OCI-LY3 (cell line): ENCODE measurements around the gene GOSR1.
"Not testable (repeated sequence)": the region's sequence is repeated elsewhere in the genome, so short reads cannot be mapped to it uniquely, and the experiment has no call there.

Source experiments
- H2AFZ ChIP-seq: fragments of 200-600, 300-600 bp; shearing (Covaris generic); 2 replicates; pipeline ENCODE4 v1.6.0; 2014; ENCODE audit warnings: antibody characterized with exemption, low read depth, low read length
- H3K27ac ChIP-seq: fragments of 200-600, 300-600 bp; sonication (generic); 2 replicates; pipeline ENCODE4 v1.5.1; 2014; ENCODE audit warnings: mild to moderate bottlenecking, low read length, moderate library complexity, mixed read lengths
- H3K27me3 ChIP-seq: fragments of 200-600, 300-600 bp; sonication (generic); 2 replicates; pipeline ENCODE4 v1.6.1; 2014; ENCODE audit warnings: low read depth, low read length, mixed read lengths
- H3K36me3 ChIP-seq: fragments of 200-600, 300-600 bp; sonication (generic); replicated peaks from 2 replicates; pipeline ENCODE3; 2014; ENCODE audit warnings: low read depth, low read length, mixed read lengths
- H3K4me1 ChIP-seq: fragments of 300-600, 200-600 bp; sonication (generic); 2 replicates; pipeline ENCODE4 v1.6.1; 2014; ENCODE audit warnings: low read length, mixed read lengths
- H3K4me2 ChIP-seq: fragments of 200-600, 300-600 bp; sonication (generic); 2 replicates; pipeline ENCODE4 v1.6.1; 2014; ENCODE audit warnings: low read length, mixed read lengths
- H3K4me3 ChIP-seq: fragments of 300-600, 200-600 bp; sonication (generic); 2 replicates; pipeline ENCODE4 v1.5.1; 2014; ENCODE audit warnings: antibody characterized with exemption, mild to moderate bottlenecking, low read length, moderate library complexity
- H3K79me2 ChIP-seq: fragments of 300-600, 200-600 bp; shearing (Covaris generic); 2 replicates; pipeline ENCODE4 v1.6.1; 2014; ENCODE audit warnings: mild to moderate bottlenecking, low read length, mixed read lengths
- H3K9ac ChIP-seq: fragments of 300-600, 200-600 bp; shearing (Covaris generic); 2 replicates; pipeline ENCODE4 v1.6.0; 2014; ENCODE audit warnings: mild to moderate bottlenecking, low read length, moderate library complexity
- H3K9me3 ChIP-seq: fragments of 200-600, 300-600 bp; shearing (Covaris generic); 2 replicates; pipeline ENCODE4 v1.6.1; 2014; ENCODE audit warnings: low read length, mixed read lengths; ENCODE audit not compliant: insufficient read depth
- H4K20me1 ChIP-seq: fragments of 200-600, 300-600 bp; sonication (generic); 2 replicates; pipeline ENCODE4 v1.6.1; 2016; ENCODE audit warnings: low read length, mixed read lengths; ENCODE audit not compliant: insufficient read depth
- EZH2phosphoT487 ChIP-seq: fragments of 200-600 bp; shearing (Covaris generic); IDR thresholded peaks from 2 replicates; pipeline ENCODE4 v1.6.1; 2018; ENCODE audit warnings: antibody characterized with exemption, mixed run types, low read depth
- TF ChIP-seq, protein P1 (sequence below): fragments of 200-600, 300-600 bp; sonication (generic); IDR thresholded peaks from 2 replicates; pipeline ENCODE4 v1.5.1; 2014; ENCODE audit warnings: antibody characterized with exemption, low read length, low read depth

GOSR1 gene

DNA sequence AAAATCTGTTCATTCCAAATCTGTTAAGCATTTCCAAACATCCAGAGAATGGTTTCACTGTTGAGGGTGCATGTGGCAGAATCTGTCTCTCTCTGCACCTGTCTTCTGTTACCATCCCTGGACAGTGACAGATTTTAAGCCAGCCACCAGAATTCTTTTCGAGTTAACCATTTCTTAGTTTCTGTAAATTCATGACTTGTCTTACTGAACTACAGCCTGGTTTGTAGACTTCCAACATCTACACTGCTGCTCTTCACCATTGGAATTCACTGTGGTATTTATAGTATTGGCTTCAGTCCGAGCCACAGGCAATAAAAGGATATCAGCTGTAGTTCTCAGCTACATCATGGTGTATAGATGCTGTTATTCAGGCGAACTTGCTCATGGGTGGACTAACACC is 47.6 kb downstream of the GOSR1 start:
- Histone ChIP-seq H3K4me2 (no peak overlapping the region), H3K4me3 (no peak overlapping the region), H3K27ac (no peak overlapping the region), H3K79me2 (no peaks in the 10 kb centered on the region), H2AFZ (no peak overlapping the region), H3K27me3 (no peaks in the 10 kb centered on the region), H3K9me3 (no peaks in the 10 kb centered on the region), H3K9ac (no peak overlapping the region), H4K20me1 (no peaks in the 10 kb centered on the region), H3K36me3 (peaks cover 33% of the 10 kb centered on the region), H3K4me1 (no peaks in the 10 kb centered on the region)
- TF ChIP-seq, protein P1, sequence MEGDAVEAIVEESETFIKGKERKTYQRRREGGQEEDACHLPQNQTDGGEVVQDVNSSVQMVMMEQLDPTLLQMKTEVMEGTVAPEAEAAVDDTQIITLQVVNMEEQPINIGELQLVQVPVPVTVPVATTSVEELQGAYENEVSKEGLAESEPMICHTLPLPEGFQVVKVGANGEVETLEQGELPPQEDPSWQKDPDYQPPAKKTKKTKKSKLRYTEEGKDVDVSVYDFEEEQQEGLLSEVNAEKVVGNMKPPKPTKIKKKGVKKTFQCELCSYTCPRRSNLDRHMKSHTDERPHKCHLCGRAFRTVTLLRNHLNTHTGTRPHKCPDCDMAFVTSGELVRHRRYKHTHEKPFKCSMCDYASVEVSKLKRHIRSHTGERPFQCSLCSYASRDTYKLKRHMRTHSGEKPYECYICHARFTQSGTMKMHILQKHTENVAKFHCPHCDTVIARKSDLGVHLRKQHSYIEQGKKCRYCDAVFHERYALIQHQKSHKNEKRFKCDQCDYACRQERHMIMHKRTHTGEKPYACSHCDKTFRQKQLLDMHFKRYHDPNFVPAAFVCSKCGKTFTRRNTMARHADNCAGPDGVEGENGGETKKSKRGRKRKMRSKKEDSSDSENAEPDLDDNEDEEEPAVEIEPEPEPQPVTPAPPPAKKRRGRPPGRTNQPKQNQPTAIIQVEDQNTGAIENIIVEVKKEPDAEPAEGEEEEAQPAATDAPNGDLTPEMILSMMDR = no peak
- TF ChIP-seq EZH2phosphoT487 = no peak

DNA sequence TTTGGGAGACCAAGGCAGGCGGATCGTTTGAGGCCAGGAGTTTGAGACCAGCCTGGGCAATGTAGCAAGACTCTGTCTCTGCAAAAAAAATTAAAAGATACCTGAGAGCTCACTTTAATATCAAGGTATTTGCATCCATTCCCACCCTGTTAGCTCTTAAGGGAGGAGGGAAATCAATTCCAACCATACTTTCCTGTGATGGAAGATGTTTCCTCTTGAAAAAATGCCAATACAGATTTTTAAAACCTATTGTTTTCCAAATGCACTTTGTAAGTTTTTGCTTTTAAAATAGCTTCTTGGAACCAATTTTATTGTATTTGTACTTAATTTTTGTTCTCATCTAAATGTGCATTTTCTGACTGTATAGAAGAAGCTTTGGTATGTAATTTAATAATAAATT is 49.2 kb downstream of the GOSR1 start:
- Histone ChIP-seq H3K9ac (no peak overlapping the region), H2AFZ (no peak overlapping the region), H3K79me2 (no peaks in the 10 kb centered on the region), H3K9me3 (no peaks in the 10 kb centered on the region), H3K4me1 (no peaks in the 10 kb centered on the region), H3K36me3 (peaks cover 20% of the 10 kb centered on the region), H3K4me3 (no peak overlapping the region), H4K20me1 (no peaks in the 10 kb centered on the region), H3K27me3 (no peaks in the 10 kb centered on the region), H3K27ac (no peak overlapping the region), H3K4me2 (no peak overlapping the region)
- TF ChIP-seq EZH2phosphoT487 = no peak
- TF ChIP-seq, protein P1 = no peak

DNA sequence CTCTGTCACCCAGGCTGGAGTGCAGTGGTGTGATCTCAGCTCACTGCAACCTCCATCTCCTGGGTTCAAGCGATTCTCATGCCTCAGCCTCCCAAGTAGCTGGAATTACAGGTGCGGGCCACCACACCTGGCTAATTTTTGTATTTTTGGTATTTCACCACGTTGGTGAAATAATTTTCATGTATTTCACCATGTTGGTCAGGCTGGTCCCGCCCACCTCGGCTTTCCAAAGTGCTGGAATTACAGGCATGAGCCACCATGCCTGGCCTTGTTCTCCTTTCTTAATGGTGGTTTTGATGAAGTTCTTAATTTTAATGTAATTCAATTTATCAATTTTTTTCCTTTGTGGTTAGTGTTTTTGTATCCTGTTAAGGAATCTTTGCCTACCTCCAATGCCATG is 51.5 kb downstream of the GOSR1 start:
- H3K4me3 ChIP-seq, H3K9ac ChIP-seq, H2AFZ ChIP-seq, H3K9me3 ChIP-seq, H3K27ac ChIP-seq, H3K79me2 ChIP-seq, H3K4me1 ChIP-seq, H4K20me1 ChIP-seq, H3K36me3 ChIP-seq, H3K4me2 ChIP-seq, H3K27me3 ChIP-seq: not testable (repeated sequence)

DNA sequence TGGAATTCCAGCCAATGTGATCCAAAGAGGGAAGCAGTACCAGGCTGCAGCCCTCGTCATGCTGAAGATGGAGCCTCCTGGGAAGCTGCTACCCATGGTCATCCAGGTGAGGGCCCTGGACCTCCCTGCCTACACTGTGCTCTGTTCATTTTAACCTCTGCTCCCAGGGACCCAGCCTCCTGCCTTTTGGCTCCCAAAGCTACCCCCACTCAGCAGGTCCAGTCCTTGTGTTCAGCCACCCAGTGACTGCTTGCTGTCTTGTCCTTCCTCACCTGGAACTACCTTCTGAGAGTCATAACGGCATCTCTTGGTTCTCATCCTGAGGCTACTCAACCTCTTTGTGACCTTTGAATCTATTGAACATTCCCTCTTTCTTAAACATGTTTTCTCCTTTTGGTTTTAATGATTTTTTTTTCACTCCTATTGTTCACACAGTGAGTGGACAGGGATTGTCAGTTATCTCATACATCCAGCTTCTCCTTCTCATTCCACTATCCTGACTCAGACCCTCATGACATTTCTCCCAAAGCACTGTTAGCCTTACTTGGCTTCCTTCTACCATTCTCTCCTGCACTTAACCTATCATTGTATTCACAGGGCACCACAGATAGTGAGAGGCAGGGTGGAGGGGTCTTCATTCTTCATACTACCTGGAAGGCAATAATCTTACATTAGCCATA is 53.3 kb downstream of the GOSR1 start:
- Histone ChIP-seq H3K4me2 (no peak overlapping the region), H3K9ac (no peak overlapping the region), H4K20me1 (no peaks in the 10 kb centered on the region), H2AFZ (no peak overlapping the region), H3K27me3 (no peaks in the 10 kb centered on the region), H3K27ac (no peak overlapping the region), H3K4me1 (no peaks in the 10 kb centered on the region), H3K36me3 (no peaks in the 10 kb centered on the region), H3K4me3 (no peak overlapping the region), H3K79me2 (no peaks in the 10 kb centered on the region), H3K9me3 (no peaks in the 10 kb centered on the region)
- TF ChIP-seq, protein P1 = no peak
- no peak for TF ChIP-seq EZH2phosphoT487
